GM12892 (cell line): ENCODE results near the gene ZNF212.
"Not testable (repeated sequence)": the region's sequence is repeated elsewhere in the genome, so short reads cannot be mapped to it uniquely, and the experiment has no call there.

Experiments used
- POLR2A ChIP-seq: IDR thresholded peaks from 2 replicates; pipeline ENCODE4 v1.6.1; 2011; ENCODE audit warnings: low read depth, low read length, control low read depth
- POLR2AphosphoS5 ChIP-seq: IDR thresholded peaks from 2 replicates; pipeline ENCODE4 v1.6.1; 2011; ENCODE audit warnings: low read depth, low read length, control low read depth

- not testable (repeated sequence) for TF ChIP-seq POLR2A, POLR2AphosphoS5
Observed at GRCh38 chr7:149251518-149251917, 12.1 kb downstream of the ZNF212 start.
